Measurements from ENCODE around the gene SLC16A7.
"Not testable (repeated sequence)": the region's sequence is repeated elsewhere in the genome, so short reads cannot be mapped to it uniquely, and the experiment has no call there.

Gene SLC16A7

DNA sequence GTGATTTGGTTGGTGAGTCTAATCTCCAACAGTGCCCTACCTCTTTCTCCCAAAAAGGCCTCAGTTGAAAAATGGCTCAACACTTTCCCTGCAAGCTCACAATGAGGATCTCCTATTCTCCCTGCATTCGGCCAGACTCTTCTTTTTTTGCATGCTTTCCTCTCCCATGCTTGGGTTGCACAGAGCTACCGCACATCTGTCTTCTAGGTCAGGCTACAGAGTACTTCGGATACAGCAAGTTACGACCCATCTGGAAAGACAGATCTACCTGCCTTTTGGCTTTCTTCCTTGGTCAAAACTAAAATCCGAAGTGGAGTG lies 305 bp upstream of the SLC16A7 start:
- TF ChIP-seq CTCF (IDR thresholded peaks at IDR 0.05; ENCODE audit: low read depth, low read length, missing control alignments): no peak
- H3K4me3 ChIP-seq (ENCODE audit: low read depth, low read length): peak overlapping the region; percentile 93
- DNase-seq (ENCODE audit: low read depth): no peak

GRCh38 chr12:59597385-59597781 lies 1.6 kb downstream of the SLC16A7 start:
- peak overlapping the region; percentile 93 for H3K4me3 ChIP-seq (ENCODE audit: low read depth, low read length)
- peak; percentile 79 for DNase-seq (ENCODE audit: low read depth)
- TF ChIP-seq CTCF (IDR thresholded peaks at IDR 0.05; ENCODE audit: low read depth, low read length, missing control alignments): no peak

DNA sequence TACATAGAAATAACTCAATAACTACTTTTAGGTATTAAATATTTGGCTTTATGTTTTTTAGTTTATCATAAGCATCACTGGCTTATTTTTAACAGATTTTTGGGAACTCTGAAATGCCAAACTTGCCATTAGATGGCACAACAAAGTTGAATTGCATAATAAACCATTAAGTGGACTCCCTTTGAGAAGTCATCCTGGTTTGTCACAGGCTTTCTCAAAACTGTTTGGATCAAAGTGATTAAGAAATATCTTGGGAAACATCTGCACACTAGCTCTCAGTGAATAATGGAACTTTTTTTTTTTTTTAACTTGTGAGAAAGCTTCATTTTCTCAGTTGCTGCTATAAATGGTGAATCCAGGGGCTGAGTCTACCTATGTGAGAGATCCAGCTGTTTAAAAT lies 4.3 kb downstream of the SLC16A7 start:
- no peak overlapping the region for H3K4me3 ChIP-seq (ENCODE audit: low read depth, low read length)
- DNase-seq (ENCODE audit: low read depth): no peak
- no peak for TF ChIP-seq CTCF (IDR thresholded peaks at IDR 0.05; ENCODE audit: low read depth, low read length, missing control alignments)

- no peak for TF ChIP-seq CTCF (IDR thresholded peaks at IDR 0.05; ENCODE audit: low read depth, low read length, missing control alignments)
- H3K4me3 ChIP-seq (ENCODE audit: low read depth, low read length): no peak overlapping the region
- no peak for DNase-seq (ENCODE audit: low read depth)
These were observed 7.9 kb downstream of the SLC16A7 start for GRCh38 chr12:59603754-59604153.

DNA sequence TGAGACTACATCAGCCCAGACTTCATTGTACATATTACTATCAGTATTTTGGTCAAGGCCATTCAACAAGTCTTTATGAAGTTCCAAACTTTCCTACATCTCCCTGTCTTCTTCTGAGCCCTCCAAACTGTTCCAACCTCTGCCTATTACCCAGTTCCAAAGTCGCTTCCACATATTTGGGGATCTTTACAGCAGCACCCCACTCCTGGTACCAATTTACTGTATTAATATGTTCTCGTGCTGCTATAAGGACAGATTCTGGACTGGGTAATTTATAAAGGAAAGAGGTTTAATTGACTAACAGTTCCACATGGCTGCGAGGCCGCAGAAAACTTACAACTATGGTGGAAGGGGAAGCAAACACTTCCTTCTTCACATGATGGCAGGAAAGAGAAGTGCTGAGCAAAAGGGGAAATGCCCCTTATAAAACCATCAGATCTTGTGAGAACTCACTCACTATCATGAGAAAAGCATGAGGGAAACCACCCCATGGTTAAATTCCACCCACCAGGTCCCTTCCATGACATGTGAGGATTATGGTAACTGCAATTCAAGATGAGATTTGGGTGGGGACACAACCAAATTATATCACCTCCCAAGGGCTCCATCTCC lies 17.1 kb downstream of the SLC16A7 start:
- not testable (repeated sequence) for H3K4me3 ChIP-seq (ENCODE audit: low read depth, low read length); DNase-seq (ENCODE audit: low read depth)

GRCh38 chr12:59615392-59616165 lies 19.8 kb downstream of the SLC16A7 start:
- DNase-seq (ENCODE audit: low read depth): no peak
- H3K4me3 ChIP-seq (ENCODE audit: low read depth, low read length): no peak overlapping the region
- TF ChIP-seq CTCF (IDR thresholded peaks at IDR 0.05; ENCODE audit: low read depth, low read length, missing control alignments): no peak

- no peak for TF ChIP-seq CTCF (IDR thresholded peaks at IDR 0.05; ENCODE audit: low read depth, low read length, missing control alignments)
- H3K4me3 ChIP-seq (ENCODE audit: low read depth, low read length): no peak overlapping the region
- no peak for DNase-seq (ENCODE audit: low read depth)
These were observed 23.8 kb downstream of the SLC16A7 start for GRCh38 chr12:59619461-59620240.

Measured in GM12864 (cell line).